Stimulated activated CD8-positive, alpha-beta memory T cell treated with anti-CD3 and anti-CD28 coated beads, Interleukin-7, amount 100 ng/mL, for 48 hours (primary cell): ENCODE results near the gene C3orf18.

ENCODE experiments used
- DNase-seq, 2 donors: peaks; one replicate each; pipeline ENCODE4 v3.0.0-alpha.2; 2020; ENCODE audit warnings: low read depth in 1 of 2; ENCODE audit errors: extremely low read depth in 1 of 2

C3orf18 gene

GRCh38 chr3:50581459-50581842 lies 13.9 kb upstream of the C3orf18 start:
- DNase-seq, result no peak

GRCh38 chr3:50580683-50581458 lies 13.3 kb upstream of the C3orf18 start:
- no peak for DNase-seq

GRCh38 chr3:50577348-50577747 lies 9.8 kb upstream of the C3orf18 start:
- DNase-seq, result no peak

GRCh38 chr3:50575372-50575771 lies 7.8 kb upstream of the C3orf18 start:
- no peak for DNase-seq

- DNase-seq, result peak in 1 of 2 donors; percentile 58
Measured at GRCh38 chr3:50574444-50574831, 6.9 kb upstream of the C3orf18 start.

- DNase-seq, result peak; percentile 73 to 92
Measured at GRCh38 chr3:50573566-50574443, 6.3 kb upstream of the C3orf18 start.

GRCh38 chr3:50572801-50573371 lies 5.3 kb upstream of the C3orf18 start:
- DNase-seq, result peak; percentile 59 to 79

GRCh38 chr3:50572158-50572557 lies 4.6 kb upstream of the C3orf18 start:
- DNase-seq, result peak; percentile 64 to 71

- DNase-seq, result no peak
Measured at GRCh38 chr3:50571486-50571885, 3.9 kb upstream of the C3orf18 start.

GRCh38 chr3:50570508-50571279 lies 3.1 kb upstream of the C3orf18 start:
- no peak for DNase-seq

GRCh38 chr3:50568947-50569749 lies 1.6 kb upstream of the C3orf18 start, which contains the start of gene HEMK1:
HEMK1 (plus strand) TSS chr3:50569522; CDS start chr3:50571105, 1,583 bp downstream.
- peak; percentile 94 to 99 for DNase-seq

GRCh38 chr3:50567011-50567385 lies 549 bp downstream of the C3orf18 start:
- no peak for DNase-seq

GRCh38 chr3:50564321-50564720 lies 3.2 kb downstream of the C3orf18 start:
- DNase-seq, result no peak

- DNase-seq, result no peak
Measured at GRCh38 chr3:50563867-50564266, 3.7 kb downstream of the C3orf18 start.

- no peak for DNase-seq
Measured at GRCh38 chr3:50562861-50563260, 4.7 kb downstream of the C3orf18 start.

- no peak for DNase-seq
Measured at GRCh38 chr3:50559702-50560101, 7.8 kb downstream of the C3orf18 start.

GRCh38 chr3:50557915-50558314 lies 9.6 kb downstream of the C3orf18 start:
- no peak for DNase-seq

- no peak for DNase-seq
Measured at GRCh38 chr3:50557106-50557505, 10.4 kb downstream of the C3orf18 start.

- DNase-seq, result no peak
Measured at GRCh38 chr3:50554553-50554952, 13.0 kb downstream of the C3orf18 start.

GRCh38 chr3:50552598-50552997 lies 14.9 kb downstream of the C3orf18 start:
- DNase-seq, result no peak
